NB4 (cell line): ENCODE measurements around the gene RBM26.
A peak's percentile ranks its signal among the peaks of the same experiment; 100 is the strongest.

Experiments
- DNase-seq: peaks from one replicate; pipeline ENCODE4 v3.0.0; 2010; ENCODE audit warnings: low read depth
- H3K4me3 ChIP-seq: one replicate; pipeline ENCODE4 v1.5.1; 2011; ENCODE audit warnings: mild to moderate bottlenecking, low read depth, low read length, moderate library complexity
- MYC ChIP-seq: IDR thresholded peaks from 2 replicates; pipeline ENCODE4 v1.6.1; 2011; ENCODE audit warnings: low read depth, low read length
- POLR2A ChIP-seq: IDR thresholded peaks from 2 replicates; pipeline ENCODE4 v1.6.1; 2011; ENCODE audit warnings: mild to moderate bottlenecking; ENCODE audit not compliant: insufficient read length; ENCODE audit errors: extremely low read depth
- TF ChIP-seq, protein P1 (sequence below): IDR thresholded peaks from one replicate; pipeline ENCODE4 v1.5.1; 2012; ENCODE audit warnings: low read depth, low read length
- TF ChIP-seq, protein P2 (sequence below): IDR thresholded peaks from 2 replicates; pipeline ENCODE4 v1.6.1; 2011; ENCODE audit warnings: low read depth, low read length

Gene RBM26

DNA sequence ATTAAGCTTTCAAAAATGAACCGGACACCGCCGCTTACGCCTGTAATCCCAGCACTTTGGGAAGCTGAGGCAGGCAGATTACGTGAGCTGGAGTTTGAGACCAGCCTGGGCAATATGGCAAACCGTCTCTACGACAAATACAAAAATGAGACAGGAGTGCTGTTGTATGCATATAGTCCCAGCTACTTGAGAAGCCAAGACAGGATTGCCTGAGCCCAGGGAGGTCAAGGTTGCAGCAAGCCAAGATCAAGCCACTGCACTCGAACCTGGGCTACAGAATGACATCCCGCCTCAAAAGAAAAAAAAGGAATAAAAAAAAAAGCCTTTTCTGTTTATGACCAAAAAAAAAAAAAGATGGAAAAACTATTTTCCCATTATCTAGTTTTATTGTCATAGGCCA lies 96.4 kb downstream of the RBM26 start:
- TF ChIP-seq, protein P1, sequence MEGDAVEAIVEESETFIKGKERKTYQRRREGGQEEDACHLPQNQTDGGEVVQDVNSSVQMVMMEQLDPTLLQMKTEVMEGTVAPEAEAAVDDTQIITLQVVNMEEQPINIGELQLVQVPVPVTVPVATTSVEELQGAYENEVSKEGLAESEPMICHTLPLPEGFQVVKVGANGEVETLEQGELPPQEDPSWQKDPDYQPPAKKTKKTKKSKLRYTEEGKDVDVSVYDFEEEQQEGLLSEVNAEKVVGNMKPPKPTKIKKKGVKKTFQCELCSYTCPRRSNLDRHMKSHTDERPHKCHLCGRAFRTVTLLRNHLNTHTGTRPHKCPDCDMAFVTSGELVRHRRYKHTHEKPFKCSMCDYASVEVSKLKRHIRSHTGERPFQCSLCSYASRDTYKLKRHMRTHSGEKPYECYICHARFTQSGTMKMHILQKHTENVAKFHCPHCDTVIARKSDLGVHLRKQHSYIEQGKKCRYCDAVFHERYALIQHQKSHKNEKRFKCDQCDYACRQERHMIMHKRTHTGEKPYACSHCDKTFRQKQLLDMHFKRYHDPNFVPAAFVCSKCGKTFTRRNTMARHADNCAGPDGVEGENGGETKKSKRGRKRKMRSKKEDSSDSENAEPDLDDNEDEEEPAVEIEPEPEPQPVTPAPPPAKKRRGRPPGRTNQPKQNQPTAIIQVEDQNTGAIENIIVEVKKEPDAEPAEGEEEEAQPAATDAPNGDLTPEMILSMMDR: no peak
- TF ChIP-seq, protein P2, sequence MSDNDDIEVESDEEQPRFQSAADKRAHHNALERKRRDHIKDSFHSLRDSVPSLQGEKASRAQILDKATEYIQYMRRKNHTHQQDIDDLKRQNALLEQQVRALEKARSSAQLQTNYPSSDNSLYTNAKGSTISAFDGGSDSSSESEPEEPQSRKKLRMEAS: no peak
- no peak for TF ChIP-seq MYC
- no peak for TF ChIP-seq POLR2A
- peak; percentile 11 for DNase-seq
- no peak overlapping the region for H3K4me3 ChIP-seq

DNA sequence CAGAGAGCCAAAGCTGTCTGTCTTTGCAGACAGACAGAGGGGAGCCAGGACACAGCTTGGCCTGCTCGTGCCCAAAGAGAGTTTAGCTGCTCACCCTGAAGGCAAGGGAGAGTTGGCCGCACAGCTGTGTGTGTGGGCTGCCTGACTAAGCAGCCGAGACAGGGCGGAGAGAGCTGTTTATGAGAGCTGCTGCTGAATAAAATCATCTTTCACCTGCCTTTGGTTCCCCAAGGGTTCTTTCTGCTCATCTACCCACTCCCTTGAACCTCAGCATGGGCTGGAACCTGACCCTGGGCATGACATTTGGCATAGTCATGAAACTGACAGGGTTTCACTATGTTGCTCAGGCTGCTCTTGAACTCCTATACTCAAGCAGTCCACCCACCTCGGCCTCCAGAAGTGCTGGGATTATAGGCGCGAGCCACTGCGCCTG lies 98.2 kb downstream of the RBM26 start:
- TF ChIP-seq, protein P1: no peak
- no peak for TF ChIP-seq POLR2A
- TF ChIP-seq MYC: no peak
- no peak for DNase-seq
- no peak overlapping the region for H3K4me3 ChIP-seq

DNA sequence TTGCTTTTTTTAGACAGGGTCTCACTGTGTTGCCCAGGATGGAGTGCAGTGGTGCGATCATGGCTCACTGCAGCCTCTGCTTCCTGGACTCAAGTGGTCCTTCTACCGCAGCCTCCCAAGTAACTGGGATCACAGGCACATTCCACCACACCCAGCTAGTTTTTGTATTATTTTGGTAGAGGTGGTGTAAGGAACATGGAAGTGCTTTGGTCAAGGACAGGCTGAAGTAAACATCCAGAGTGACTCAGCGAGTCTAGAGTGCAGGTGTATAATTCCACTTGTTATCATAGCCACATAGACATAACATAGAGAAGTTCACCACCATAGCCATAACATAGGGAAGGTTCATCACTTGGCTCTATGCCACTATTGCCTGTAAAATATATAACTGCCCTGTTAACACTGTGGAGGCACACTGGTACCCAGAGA lies 98.6 kb downstream of the RBM26 start:
- TF ChIP-seq POLR2A: no peak
- H3K4me3 ChIP-seq: no peak overlapping the region
- no peak for DNase-seq

DNA sequence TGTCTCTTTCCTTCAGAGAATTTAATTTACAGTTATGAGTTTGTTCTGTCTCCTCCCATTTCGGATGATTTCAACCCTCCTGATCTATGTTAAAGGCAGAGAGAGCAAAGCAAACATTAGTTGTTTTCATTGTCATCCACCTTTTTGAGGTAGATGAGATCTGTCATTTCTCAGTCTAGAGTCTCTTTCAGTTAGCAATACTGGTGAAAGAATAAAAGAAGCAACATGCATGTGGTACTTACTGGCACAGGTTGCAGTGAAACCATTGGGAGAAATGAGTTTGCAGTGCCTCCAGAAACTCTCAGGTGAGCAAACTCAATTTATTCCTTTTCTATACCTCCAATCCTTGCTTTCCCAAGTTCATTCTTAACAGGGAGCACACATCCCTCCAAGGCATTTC lies 99.4 kb downstream of the RBM26 start:
- no peak for TF ChIP-seq MYC
- TF ChIP-seq, protein P2: no peak
- no peak for TF ChIP-seq POLR2A
- TF ChIP-seq, protein P1: no peak
- no peak for DNase-seq
- H3K4me3 ChIP-seq: no peak overlapping the region

DNA sequence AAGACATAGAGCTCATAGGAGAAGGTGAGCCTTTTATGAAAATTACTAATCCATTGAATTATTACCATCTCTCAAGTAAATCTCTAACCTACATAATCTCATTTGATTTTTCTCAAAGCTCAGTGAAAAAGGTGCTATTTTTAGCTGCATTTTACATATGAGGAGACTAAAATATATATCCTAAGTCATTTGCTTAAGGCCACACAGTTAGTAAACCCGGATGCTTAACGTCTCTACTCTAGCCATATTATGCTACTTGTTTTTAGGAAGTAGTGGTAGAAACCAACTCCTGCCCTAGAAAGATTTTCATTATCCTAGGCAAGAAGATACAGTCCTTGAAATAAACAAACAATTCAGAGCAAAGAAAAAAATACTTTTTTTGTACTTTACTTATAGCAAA lies 108.9 kb downstream of the RBM26 start:
- TF ChIP-seq POLR2A: no peak
- no peak for TF ChIP-seq MYC
- TF ChIP-seq, protein P1: no peak
- TF ChIP-seq, protein P2: no peak
- no peak for DNase-seq
- H3K4me3 ChIP-seq: no peak overlapping the region

DNA sequence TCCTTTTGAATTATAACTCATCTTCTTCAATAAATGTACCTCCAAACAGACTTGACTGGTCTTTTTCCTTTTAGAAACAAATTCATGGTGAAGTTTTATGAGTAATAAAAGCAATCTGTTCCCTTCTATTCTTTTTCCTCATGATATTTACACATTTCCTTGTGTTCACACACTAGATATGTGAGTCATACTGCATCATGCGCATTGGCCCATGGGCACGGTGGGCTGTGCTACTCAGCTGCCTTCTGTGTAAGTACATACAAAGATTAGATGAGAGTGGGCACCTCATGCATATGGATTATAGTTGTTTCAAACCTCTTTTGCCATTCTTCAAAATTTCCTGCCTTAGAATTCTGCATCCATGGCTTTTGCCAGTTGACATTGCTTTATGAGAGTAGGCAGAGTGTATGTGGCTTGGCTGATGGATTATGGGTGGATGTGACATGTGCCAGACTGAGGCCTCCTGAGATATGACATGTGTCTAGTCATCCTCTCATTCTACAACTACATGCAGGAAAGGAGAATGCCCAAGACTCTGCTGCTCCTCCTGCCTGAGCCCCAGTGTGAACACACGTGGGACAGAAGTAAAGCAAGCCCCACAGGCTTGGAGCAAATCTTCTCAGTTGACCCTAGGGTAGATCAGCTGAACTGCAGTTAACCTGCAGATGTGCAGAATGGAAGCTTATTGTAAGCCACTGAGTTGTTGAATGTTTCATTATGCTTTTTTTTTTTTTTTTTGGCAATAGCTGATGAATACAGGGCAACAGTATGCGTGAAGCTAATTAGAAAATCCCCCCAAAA lies 109.9 kb downstream of the RBM26 start:
- DNase-seq: no peak
- H3K4me3 ChIP-seq: no peak overlapping the region
- TF ChIP-seq, protein P1: no peak
- TF ChIP-seq, protein P2: no peak
- no peak for TF ChIP-seq MYC
- TF ChIP-seq POLR2A: no peak
